Ishikawa (cell line): ENCODE data around the gene PFKP.

Experiments
- CEBPB ChIP-seq: IDR thresholded peaks from 2 replicates; pipeline ENCODE4 v1.6.1; 2012
- CREB1 ChIP-seq: IDR thresholded peaks from 2 replicates; pipeline ENCODE4 v1.6.1; 2012; ENCODE audit warnings: low read depth
- EGR1 ChIP-seq: IDR thresholded peaks from 2 replicates; pipeline ENCODE4 v1.6.1; 2012
- EP300 ChIP-seq: IDR thresholded peaks from 2 replicates; pipeline ENCODE4 v1.6.1; 2012; ENCODE audit warnings: borderline replicate concordance
- FOXM1 ChIP-seq: IDR thresholded peaks from 2 replicates; pipeline ENCODE4 v1.6.1; 2012; ENCODE audit warnings: low read depth, borderline replicate concordance
- NFIC ChIP-seq: IDR thresholded peaks from 2 replicates; pipeline ENCODE4 v1.6.1; 2012
- RAD21 ChIP-seq: IDR thresholded peaks from 2 replicates; pipeline ENCODE4 v1.6.1; 2012; ENCODE audit warnings: low read depth
- YY1 ChIP-seq: IDR thresholded peaks from 2 replicates; pipeline ENCODE4 v1.6.1; 2012; ENCODE audit warnings: low read depth
- TF ChIP-seq, protein P1 (sequence below): IDR thresholded peaks from 2 replicates; pipeline ENCODE4 v1.6.1; 2012; ENCODE audit warnings: low read depth, mild to moderate bottlenecking
- TF ChIP-seq, protein P2 (sequence below): IDR thresholded peaks from 2 replicates; pipeline ENCODE4 v1.6.1; 2012

- TF ChIP-seq EP300 (no peak), EGR1 (no peak), FOXM1 (no peak), RAD21 (no peak), CEBPB (no peak), YY1 (no peak), CREB1 (no peak), NFIC (no peak)
- TF ChIP-seq, protein P1, sequence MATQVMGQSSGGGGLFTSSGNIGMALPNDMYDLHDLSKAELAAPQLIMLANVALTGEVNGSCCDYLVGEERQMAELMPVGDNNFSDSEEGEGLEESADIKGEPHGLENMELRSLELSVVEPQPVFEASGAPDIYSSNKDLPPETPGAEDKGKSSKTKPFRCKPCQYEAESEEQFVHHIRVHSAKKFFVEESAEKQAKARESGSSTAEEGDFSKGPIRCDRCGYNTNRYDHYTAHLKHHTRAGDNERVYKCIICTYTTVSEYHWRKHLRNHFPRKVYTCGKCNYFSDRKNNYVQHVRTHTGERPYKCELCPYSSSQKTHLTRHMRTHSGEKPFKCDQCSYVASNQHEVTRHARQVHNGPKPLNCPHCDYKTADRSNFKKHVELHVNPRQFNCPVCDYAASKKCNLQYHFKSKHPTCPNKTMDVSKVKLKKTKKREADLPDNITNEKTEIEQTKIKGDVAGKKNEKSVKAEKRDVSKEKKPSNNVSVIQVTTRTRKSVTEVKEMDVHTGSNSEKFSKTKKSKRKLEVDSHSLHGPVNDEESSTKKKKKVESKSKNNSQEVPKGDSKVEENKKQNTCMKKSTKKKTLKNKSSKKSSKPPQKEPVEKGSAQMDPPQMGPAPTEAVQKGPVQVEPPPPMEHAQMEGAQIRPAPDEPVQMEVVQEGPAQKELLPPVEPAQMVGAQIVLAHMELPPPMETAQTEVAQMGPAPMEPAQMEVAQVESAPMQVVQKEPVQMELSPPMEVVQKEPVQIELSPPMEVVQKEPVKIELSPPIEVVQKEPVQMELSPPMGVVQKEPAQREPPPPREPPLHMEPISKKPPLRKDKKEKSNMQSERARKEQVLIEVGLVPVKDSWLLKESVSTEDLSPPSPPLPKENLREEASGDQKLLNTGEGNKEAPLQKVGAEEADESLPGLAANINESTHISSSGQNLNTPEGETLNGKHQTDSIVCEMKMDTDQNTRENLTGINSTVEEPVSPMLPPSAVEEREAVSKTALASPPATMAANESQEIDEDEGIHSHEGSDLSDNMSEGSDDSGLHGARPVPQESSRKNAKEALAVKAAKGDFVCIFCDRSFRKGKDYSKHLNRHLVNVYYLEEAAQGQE, result no peak
- TF ChIP-seq, protein P2, sequence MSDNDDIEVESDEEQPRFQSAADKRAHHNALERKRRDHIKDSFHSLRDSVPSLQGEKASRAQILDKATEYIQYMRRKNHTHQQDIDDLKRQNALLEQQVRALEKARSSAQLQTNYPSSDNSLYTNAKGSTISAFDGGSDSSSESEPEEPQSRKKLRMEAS, result no peak
Observed at GRCh38 chr10:3172081-3172445, 104.7 kb downstream of the PFKP start.
